Breast epithelium (tissue), 3 donors: Measurements from ENCODE around the gene CCDC88B.
A peak's percentile ranks its signal among the peaks of the same experiment; 100 is the strongest.

Experiments used
- CTCF ChIP-seq, 3 donors: fragments of 450-650 bp; IDR thresholded peaks; one replicate each; pipeline ENCODE4 v1.5.1; 2016 to 2017; ENCODE audit warnings: antibody characterized with exemption in 3 of 3, mild to moderate bottlenecking in 3 of 3, moderate library complexity in 3 of 3
- POLR2AphosphoS5 ChIP-seq, 3 donors: sonication (generic); formaldehyde crosslinking; IDR thresholded peaks; one replicate each; pipeline ENCODE4 v1.6.1; 2017; ENCODE audit warnings: antibody characterized with exemption in 3 of 3

GRCh38 chr11:64355078-64355940, 15.3 kb downstream of the CCDC88B start:
- TF ChIP-seq CTCF (IDR thresholded peaks at IDR 0.05) (peak in 2 of 3 donors; percentile 46 to 62), POLR2AphosphoS5 (IDR thresholded peaks at IDR 0.05) (peak in 1 of 3 donors; percentile 42)
